GM19455 (cell line): ENCODE data around the gene CPSF4L.
A peak's percentile ranks its signal among the peaks of the same experiment; 100 is the strongest.
"Not testable (repeated sequence)": the region's sequence is repeated elsewhere in the genome, so short reads cannot be mapped to it uniquely, and the experiment has no call there.

Source experiments
- ATAC-seq: cut with Tn5 transposase; IDR thresholded peaks from one replicate; pipeline ENCODE4 v1.9.1; 2021; ENCODE audit not compliant: unreplicated experiment

The CPSF4L gene

GRCh38 chr17:73261617-73261951 lies at the start of gene CPSF4L:
TSS of gene CPSF4L (minus strand) at chr17:73261880. CDS start at chr17:73261818, 62 bp downstream.
- ATAC-seq = no peak

- ATAC-seq = peak; percentile 28
These were observed 49.7 kb upstream of the CPSF4L start for GRCh38 chr17:73311428-73311780.

GRCh38 chr17:73309727-73310596 lies 48.3 kb upstream of the CPSF4L start:
- no peak for ATAC-seq

- ATAC-seq = not testable (repeated sequence)
These were observed 47.3 kb upstream of the CPSF4L start for GRCh38 chr17:73308959-73309358.

- ATAC-seq = no peak
These were observed 46.5 kb upstream of the CPSF4L start for GRCh38 chr17:73308017-73308823.

- no peak for ATAC-seq
These were observed 45.5 kb upstream of the CPSF4L start for GRCh38 chr17:73307130-73307529.

GRCh38 chr17:73305845-73306836 lies 44.5 kb upstream of the CPSF4L start:
- ATAC-seq = no peak

GRCh38 chr17:73304971-73305812 lies 43.5 kb upstream of the CPSF4L start:
- no peak for ATAC-seq

GRCh38 chr17:73304438-73304837 lies 42.8 kb upstream of the CPSF4L start:
- no peak for ATAC-seq

- no peak for ATAC-seq
These were observed 40.5 kb upstream of the CPSF4L start for GRCh38 chr17:73302189-73302588.

GRCh38 chr17:73301369-73301768 lies 39.7 kb upstream of the CPSF4L start:
- no peak for ATAC-seq

GRCh38 chr17:73300392-73300791 lies 38.7 kb upstream of the CPSF4L start:
- no peak for ATAC-seq

- ATAC-seq = no peak
These were observed 36.5 kb upstream of the CPSF4L start for GRCh38 chr17:73297934-73298861.

GRCh38 chr17:73293480-73293911 lies 31.8 kb upstream of the CPSF4L start:
- no peak for ATAC-seq

- no peak for ATAC-seq
These were observed 31.4 kb upstream of the CPSF4L start for GRCh38 chr17:73293031-73293430.

- no peak for ATAC-seq
These were observed 30.4 kb upstream of the CPSF4L start for GRCh38 chr17:73292031-73292531.

GRCh38 chr17:73291260-73291801 lies 29.7 kb upstream of the CPSF4L start:
- peak; percentile 83 for ATAC-seq
